ENCODE measurements around the gene GTF3C2. TPM values are rescaled to one million over a fixed set of nuclear protein-coding genes. Genes with fewer than 3 reads are reported as not detected.
A peak's percentile ranks its signal among the peaks of the same experiment; 100 is the strongest.
"Not testable (repeated sequence)": the region's sequence is repeated elsewhere in the genome, so short reads cannot be mapped to it uniquely, and the experiment has no call there.

The GTF3C2 gene
- total RNA-seq, 5 donors from 2014 or later (not counting 1 experiment from before 2014, with no cell fraction given) = 69.8 to 89.9 (median 82.1) TPM

DNA sequence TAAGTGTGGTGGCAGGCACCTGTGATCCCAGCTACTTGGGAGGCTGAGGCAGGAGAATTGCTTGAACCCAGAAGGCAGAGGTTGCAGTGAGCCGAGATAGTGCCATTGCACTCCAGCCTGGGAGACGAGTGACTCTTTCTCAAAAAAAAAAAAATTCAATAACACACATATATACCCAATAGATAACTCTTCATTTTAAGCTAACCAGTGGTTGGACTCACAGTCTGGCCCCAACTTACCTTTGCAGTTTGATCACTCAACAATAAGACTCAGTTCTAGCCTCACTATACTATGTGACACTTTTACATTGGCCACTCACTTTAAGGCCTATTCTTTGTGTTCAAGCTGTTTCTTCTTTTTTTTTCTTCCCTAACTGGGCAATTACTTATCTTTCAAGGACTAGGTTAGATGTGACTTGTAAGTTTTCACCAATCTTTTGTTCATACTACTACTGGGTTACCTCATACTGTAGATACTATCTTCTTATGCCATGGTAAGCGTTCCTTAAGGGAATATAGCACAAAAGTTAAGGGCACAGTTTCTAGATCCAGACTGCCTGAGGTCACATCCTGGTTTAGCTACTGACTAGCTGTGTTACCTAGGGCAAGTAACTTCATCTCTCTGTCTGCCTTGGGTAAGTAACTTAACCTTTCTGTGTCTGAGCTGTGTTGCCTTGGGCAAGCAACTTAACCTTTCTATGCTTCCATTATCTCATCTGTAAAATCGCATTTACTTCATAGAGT is 6.3 kb upstream of the GTF3C2 start:
- no peak for DNase-seq
- peaks cover 8 to 14% (median 11%) of the 10 kb centered on the region in 3 donors for H3K4me1 Mint-ChIP-seq
- no peaks in the 10 kb centered on the region for H3K9me3 ChIP-seq
- H3K27ac ChIP-seq (ENCODE audit: low read length) = no peak overlapping the region
- ChIA-PET POLR2A (interaction anchor here in 1 of 2 donors (0.7 kb wide), 1 partner anchor 1802 kb away, joined by 3 read pairs; no protein-coding TSS in a partner anchor), CTCF (interaction anchor here in 1 of 2 donors (0.5 to 0.6 kb wide), 2 partner anchors 12 to 651 kb away, joined by 3 to 4 read pairs; no protein-coding TSS in a partner anchor)
- no peaks in the 10 kb centered on the region for H3K27me3 ChIP-seq (replicated peaks in 1 of 2; ENCODE audit: control insufficient read depth in 2 of 2, extremely low read depth in 1 of 2, insufficient read depth in 2 of 2, low read length in 1 of 2)
- H3K27me3 Mint-ChIP-seq = no peaks in the 10 kb centered on the region
- no peaks in the 10 kb centered on the region for H3K9me3 Mint-ChIP-seq
- H3K36me3 Mint-ChIP-seq = peaks cover 25% of the 10 kb centered on the region
- WGBS (ENCODE audit: insufficient coverage) = 100% methylated on average over 2 of the region's 4 CpGs
- H3K4me3 Mint-ChIP-seq = no peak overlapping the region
- no peak for ATAC-seq (replicated peaks in 1 of 4)
- H3K4me1 ChIP-seq (ENCODE audit: control insufficient read depth in 1 of 2, extremely low read depth in 1 of 2, insufficient read depth in 2 of 2, low read length in 2 of 2) = peaks cover 1 to 4% of the 10 kb centered on the region in 2 experiments
- peaks cover 2 to 40% of the 10 kb centered on the region in 2 donors for H3K36me3 ChIP-seq (ENCODE audit: control insufficient read depth in 2 of 2, extremely low read depth in 1 of 2, insufficient read depth in 1 of 2, low read length in 1 of 2)
- no peak overlapping the region for H3K27ac Mint-ChIP-seq
- H3K4me3 ChIP-seq (ENCODE audit: control insufficient read depth in 1 of 2, extremely low read depth in 1 of 2, low read length in 1 of 2) = no peak overlapping the region

DNA sequence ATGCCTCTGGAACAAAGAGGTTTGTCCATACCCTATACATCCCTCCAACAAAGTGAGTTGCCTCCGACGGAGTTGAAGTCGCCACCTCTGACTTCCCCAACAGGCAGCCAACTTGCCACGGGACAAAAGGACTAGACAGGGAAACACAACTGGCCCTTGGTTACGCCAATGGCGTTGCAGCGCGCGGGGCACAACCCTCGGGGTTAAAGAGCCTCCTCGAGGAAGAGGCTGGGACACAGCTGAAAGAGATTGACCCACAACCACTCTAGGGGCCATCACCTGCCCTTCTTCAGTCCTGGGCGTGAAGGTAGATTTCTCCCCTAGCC is 545 bp downstream of the GTF3C2 start:
- Histone ChIP-seq H3K27me3 (replicated peaks in 1 of 2; ENCODE audit: control insufficient read depth in 2 of 2, extremely low read depth in 1 of 2, insufficient read depth in 2 of 2, low read length in 1 of 2) (no peaks in the 10 kb centered on the region), H3K27ac (ENCODE audit: low read length) (peak overlapping the region; percentile 91), H3K9me3 (no peaks in the 10 kb centered on the region), H3K4me1 (ENCODE audit: control insufficient read depth in 1 of 2, extremely low read depth in 1 of 2, insufficient read depth in 2 of 2, low read length in 2 of 2) (peaks cover 9 to 52% of the 10 kb centered on the region in 2 experiments), H3K4me3 (ENCODE audit: control insufficient read depth in 1 of 2, extremely low read depth in 1 of 2, low read length in 1 of 2) (peak overlapping the region; percentile 94 to 98), H3K36me3 (ENCODE audit: control insufficient read depth in 2 of 2, extremely low read depth in 1 of 2, insufficient read depth in 1 of 2, low read length in 1 of 2) (no peaks in the 10 kb centered on the region)
- WGBS (ENCODE audit: insufficient coverage) = 0% methylated on average over 4 of the region's 12 CpGs
- POLR2A ChIA-PET = interaction anchor here in 1 of 2 donors (0.6 kb wide), 1 partner anchor 23 kb away, joined by 3 read pairs; no protein-coding TSS in a partner anchor
- no peaks in the 10 kb centered on the region for H3K36me3 Mint-ChIP-seq
- H3K27ac Mint-ChIP-seq = peak overlapping the region; percentile 97 to 99
- H3K27me3 Mint-ChIP-seq = no peaks in the 10 kb centered on the region
- peak overlapping the region; percentile 93 to 100 (median 98) for H3K4me3 Mint-ChIP-seq
- ATAC-seq (replicated peaks in 1 of 4) (peak; percentile 20 to 24 (median 23)), DNase-seq (peak in 2 of 35 experiments; percentile 22 to 25)
- peaks cover 61 to 66% (median 65%) of the 10 kb centered on the region in 3 donors for H3K4me1 Mint-ChIP-seq
- CTCF ChIA-PET = interaction anchor here in 1 of 2 donors (1.0 to 1.3 kb wide), 3 partner anchors 33 to 54 kb away, joined by 3 to 6 read pairs (median 3); partner anchors contain the start of genes MPV17 and PPM1G
- no peaks in the 10 kb centered on the region for H3K9me3 Mint-ChIP-seq

DNA sequence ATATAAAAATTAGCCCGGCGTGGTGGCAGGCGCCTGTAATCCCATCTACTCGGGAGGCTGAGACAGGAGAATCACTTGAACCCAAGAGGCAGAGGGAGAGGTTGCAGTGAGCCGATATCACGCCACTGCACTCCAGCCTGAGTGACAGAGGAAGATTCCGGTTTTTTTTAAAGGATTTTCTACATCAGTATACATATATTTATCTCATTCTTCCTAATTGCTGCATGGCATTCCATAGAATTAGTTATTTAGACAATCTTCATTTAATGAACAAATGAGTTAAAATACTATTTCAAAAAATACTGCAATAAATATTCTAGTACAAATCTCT is 2.0 kb downstream of the GTF3C2 start:
- peaks cover 6% of the 10 kb centered on the region for H3K36me3 Mint-ChIP-seq
- no peak overlapping the region for H3K27ac ChIP-seq (ENCODE audit: low read length)
- no peaks in the 10 kb centered on the region for H3K9me3 Mint-ChIP-seq
- peaks cover 9 to 52% of the 10 kb centered on the region in 2 experiments for H3K4me1 ChIP-seq (ENCODE audit: control insufficient read depth in 1 of 2, extremely low read depth in 1 of 2, insufficient read depth in 2 of 2, low read length in 2 of 2)
- no peaks in the 10 kb centered on the region for H3K36me3 ChIP-seq (ENCODE audit: control insufficient read depth in 2 of 2, extremely low read depth in 1 of 2, insufficient read depth in 1 of 2, low read length in 1 of 2)
- POLR2A ChIA-PET = interaction anchor here (0.6 kb wide), 3 partner anchors 10 to 294 kb away, joined by 3 to 5 read pairs (median 4); no protein-coding TSS in a partner anchor
- no peak overlapping the region for H3K27ac Mint-ChIP-seq
- CTCF ChIA-PET = interaction anchor here in 1 of 2 donors (0.6 to 0.7 kb wide), 2 partner anchors 10 to 329 kb away, joined by 3 to 5 read pairs; no protein-coding TSS in a partner anchor
- DNase-seq (no peak), ATAC-seq (replicated peaks in 1 of 4) (no peak)
- no peaks in the 10 kb centered on the region for H3K9me3 ChIP-seq
- peak overlapping the region; percentile 25 to 56 (median 50) for H3K4me3 Mint-ChIP-seq
- H3K4me3 ChIP-seq (ENCODE audit: control insufficient read depth in 1 of 2, extremely low read depth in 1 of 2, low read length in 1 of 2) = no peak overlapping the region
- peaks cover 66 to 75% (median 69%) of the 10 kb centered on the region in 3 donors for H3K4me1 Mint-ChIP-seq
- no CpG with 5 or more reads among the region's 7 CpGs for WGBS (ENCODE audit: insufficient coverage)
- H3K27me3 Mint-ChIP-seq = no peaks in the 10 kb centered on the region
- H3K27me3 ChIP-seq (replicated peaks in 1 of 2; ENCODE audit: control insufficient read depth in 2 of 2, extremely low read depth in 1 of 2, insufficient read depth in 2 of 2, low read length in 1 of 2) = no peaks in the 10 kb centered on the region

DNA sequence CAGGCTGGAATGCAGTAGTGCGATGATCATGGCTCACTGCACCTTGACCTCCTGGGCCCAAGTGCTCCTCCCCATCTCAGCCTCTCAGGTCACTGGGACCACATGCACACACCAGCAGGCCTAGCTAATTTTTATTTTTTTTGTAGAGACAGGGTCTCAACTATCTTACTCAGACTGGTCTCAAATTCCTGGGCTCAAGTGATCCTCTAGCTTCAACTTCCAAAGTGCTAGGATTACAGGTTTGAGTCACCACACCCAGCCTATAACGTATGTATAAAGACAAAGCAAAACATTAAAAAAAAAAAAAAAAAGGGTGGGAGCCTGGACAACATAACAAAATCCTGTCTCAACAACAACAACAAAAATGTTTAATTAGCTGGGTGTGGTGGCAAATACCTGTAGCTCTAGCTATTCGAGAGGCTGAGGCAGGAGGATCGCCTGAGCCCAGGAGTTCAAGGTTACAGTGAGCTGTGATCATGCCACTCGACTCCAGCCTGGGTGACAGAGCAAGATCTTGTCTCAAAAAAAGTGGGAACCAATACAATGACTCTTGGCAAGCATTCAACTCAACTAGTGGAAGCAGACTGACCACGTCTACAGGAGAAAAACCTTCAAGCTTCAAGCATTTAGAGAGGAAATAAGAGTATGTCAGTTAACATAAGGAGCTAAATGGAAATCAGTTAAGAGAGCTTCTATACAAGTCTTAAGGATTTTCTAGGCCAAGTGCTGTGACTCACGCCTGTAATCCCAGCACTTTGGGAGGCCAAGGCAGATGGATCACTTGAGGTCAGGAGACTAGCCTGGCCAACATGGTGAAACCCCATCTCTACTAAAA is 2.6 kb downstream of the GTF3C2 start:
- no peak overlapping the region for H3K27ac Mint-ChIP-seq
- Histone ChIP-seq H3K4me3 (ENCODE audit: control insufficient read depth in 1 of 2, extremely low read depth in 1 of 2, low read length in 1 of 2) (no peak overlapping the region), H3K4me1 (ENCODE audit: control insufficient read depth in 1 of 2, extremely low read depth in 1 of 2, insufficient read depth in 2 of 2, low read length in 2 of 2) (peaks cover 9 to 52% of the 10 kb centered on the region in 2 experiments), H3K9me3 (no peaks in the 10 kb centered on the region), H3K27ac (ENCODE audit: low read length) (no peak overlapping the region), H3K27me3 (replicated peaks in 1 of 2; ENCODE audit: control insufficient read depth in 2 of 2, extremely low read depth in 1 of 2, insufficient read depth in 2 of 2, low read length in 1 of 2) (no peaks in the 10 kb centered on the region), H3K36me3 (ENCODE audit: control insufficient read depth in 2 of 2, extremely low read depth in 1 of 2, insufficient read depth in 1 of 2, low read length in 1 of 2) (no peaks in the 10 kb centered on the region)
- ChIA-PET CTCF (interaction anchor here in 1 of 2 donors (0.6 to 0.7 kb wide), 3 partner anchors 10 to 330 kb away, joined by 3 to 5 read pairs (median 4); no protein-coding TSS in a partner anchor), POLR2A (interaction anchor here (0.6 to 0.7 kb wide), 5 partner anchors 11 to 295 kb away, joined by 3 to 5 read pairs (median 4); no protein-coding TSS in a partner anchor)
- H3K4me1 Mint-ChIP-seq = peaks cover 71 to 77% (median 71%) of the 10 kb centered on the region in 3 donors
- ATAC-seq (replicated peaks in 1 of 4) (no peak), DNase-seq (no peak)
- H3K4me3 Mint-ChIP-seq = peak overlapping the region; percentile 25 to 56 (median 50)
- no peaks in the 10 kb centered on the region for H3K9me3 Mint-ChIP-seq
- 91% methylated on average over 4 of the region's 7 CpGs for WGBS (ENCODE audit: insufficient coverage)
- peaks cover 6% of the 10 kb centered on the region for H3K36me3 Mint-ChIP-seq
- no peaks in the 10 kb centered on the region for H3K27me3 Mint-ChIP-seq

DNA sequence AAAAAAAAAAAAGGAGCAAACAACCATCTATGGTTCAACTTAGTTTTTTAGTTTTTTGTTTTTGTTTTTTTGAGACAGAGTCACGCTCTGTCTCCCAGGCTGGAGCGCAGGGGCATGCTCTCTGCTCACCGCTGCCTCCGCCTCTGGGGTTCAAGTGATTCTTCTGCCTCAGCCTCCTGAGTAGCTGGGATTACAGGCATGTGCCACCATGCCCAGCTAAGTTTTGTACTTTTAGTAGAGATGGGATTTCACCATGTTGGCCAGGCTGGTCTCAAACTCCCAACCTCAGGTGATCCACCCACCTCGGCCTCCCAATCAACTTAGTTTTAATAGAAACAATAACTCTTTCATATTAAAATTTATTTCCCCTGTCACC is 3.2 kb downstream of the GTF3C2 start:
- H3K36me3 ChIP-seq (ENCODE audit: control insufficient read depth in 2 of 2, extremely low read depth in 1 of 2, insufficient read depth in 1 of 2, low read length in 1 of 2); ATAC-seq (replicated peaks in 1 of 4); H3K4me3 ChIP-seq (ENCODE audit: control insufficient read depth in 1 of 2, extremely low read depth in 1 of 2, low read length in 1 of 2); H3K27ac ChIP-seq (ENCODE audit: low read length); DNase-seq; H3K9me3 ChIP-seq; H3K27ac Mint-ChIP-seq; H3K27me3 ChIP-seq (replicated peaks in 1 of 2; ENCODE audit: control insufficient read depth in 2 of 2, extremely low read depth in 1 of 2, insufficient read depth in 2 of 2, low read length in 1 of 2); H3K9me3 Mint-ChIP-seq; H3K27me3 Mint-ChIP-seq; H3K36me3 Mint-ChIP-seq: not testable (repeated sequence)
- POLR2A ChIA-PET = interaction anchor here (0.6 to 0.7 kb wide), 3 partner anchors 19 to 1448 kb away, joined by 4 to 5 read pairs (median 4); no protein-coding TSS in a partner anchor
- WGBS (ENCODE audit: insufficient coverage) = 100% methylated on average over 1 of the region's 5 CpGs
- CTCF ChIA-PET = interaction anchor here in 1 of 2 donors (0.7 kb wide), 1 partner anchor 12 kb away, joined by 4 read pairs; no protein-coding TSS in a partner anchor
- peaks cover 68 to 73% (median 68%) of the 10 kb centered on the region in 3 donors for H3K4me1 Mint-ChIP-seq
- H3K4me1 ChIP-seq (ENCODE audit: control insufficient read depth in 1 of 2, extremely low read depth in 1 of 2, insufficient read depth in 2 of 2, low read length in 2 of 2) = peaks cover 9 to 51% of the 10 kb centered on the region in 2 experiments
- peak overlapping the region in 1 of 3 donors; percentile 56 for H3K4me3 Mint-ChIP-seq
